ENCODE measurements around the gene PLCXD1.

The PLCXD1 gene

GRCh38 chrX:352582-353314 is 71.6 kb downstream of the PLCXD1 start:
- Histone ChIP-seq H3K27ac (ENCODE audit: insufficient read depth, low read depth, low read length, poor library complexity, severe bottlenecking) (no peak overlapping the region), H3K9me3 (ENCODE audit: control insufficient read depth, low read length) (no peaks in the 10 kb centered on the region), H3K4me1 (ENCODE audit: control insufficient read depth, insufficient read depth, low read length) (no peaks in the 10 kb centered on the region), H3K4me3 (ENCODE audit: insufficient read depth, low read depth, low read length) (no peak overlapping the region), H3K27me3 (ENCODE audit: control insufficient read depth, insufficient read depth, low read length, poor library complexity, severe bottlenecking) (no peaks in the 10 kb centered on the region), H3K36me3 (ENCODE audit: control insufficient read depth, insufficient read depth, low read length) (peaks cover 4% of the 10 kb centered on the region)
- WGBS, 2 experiments: 93 to 94% methylated on average over 39 of the region's 39 CpGs

Measured in ectodermal cell (in vitro differentiated cells).